Mesenteric fat pad (tissue), 1 donor: ENCODE data around the gene IKZF1. TPM values are rescaled to one million over a fixed set of nuclear protein-coding genes. Genes with fewer than 3 reads are reported as not detected.

Experiments used
- DNase-seq: peaks from one replicate; pipeline ENCODE4 v3.0.0-alpha.2; 2020; ENCODE audit warnings: low spot score
- total RNA-seq: library from RNA; stranded (reverse); fragmentation: NEBNext Ultra II Directional; extraction: Animal tissue kit (Norgen Biotek cat#: 25700); gene quantifications from one replicate; pipeline ENCODE4 v1.2.1, GENCODE V29; 2021
- donor health status: DM: yes; HTN: yes; CAD: no.

IKZF1 gene
- total RNA-seq, 1 donor from 2014 or later: 22.0 TPM

DNA sequence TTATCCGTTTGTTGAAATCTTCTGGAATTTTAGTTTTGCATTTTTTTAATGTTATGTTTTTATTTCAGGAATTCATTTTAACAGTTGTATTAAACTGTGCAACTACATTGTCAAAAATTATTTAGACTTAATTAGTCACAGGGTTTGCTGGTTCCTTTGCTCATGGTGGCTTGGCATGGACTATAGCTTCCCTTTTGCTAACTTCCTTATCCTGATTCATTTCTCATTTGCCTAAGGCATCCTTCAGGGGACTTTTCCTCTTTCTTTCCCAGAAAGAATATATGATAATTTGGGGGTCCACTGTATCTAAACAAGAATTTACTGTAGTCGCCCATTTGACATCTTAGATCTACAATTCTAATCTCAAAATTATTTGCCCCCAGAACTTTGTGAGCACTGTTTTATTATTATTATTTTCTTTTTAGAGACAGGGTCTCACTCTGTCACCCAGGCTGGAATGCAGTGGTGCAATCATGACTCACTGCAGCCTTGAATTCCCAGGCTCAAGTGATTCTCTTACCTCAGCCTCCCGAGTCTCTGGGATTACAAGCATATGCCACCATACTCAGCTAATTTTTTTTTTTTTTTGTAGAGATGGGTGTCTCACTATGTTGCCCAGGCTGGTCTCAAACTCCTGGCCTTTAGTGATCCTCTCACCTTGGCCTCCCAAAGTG lies 131.8 kb downstream of the IKZF1 start:
- no peak for DNase-seq

DNA sequence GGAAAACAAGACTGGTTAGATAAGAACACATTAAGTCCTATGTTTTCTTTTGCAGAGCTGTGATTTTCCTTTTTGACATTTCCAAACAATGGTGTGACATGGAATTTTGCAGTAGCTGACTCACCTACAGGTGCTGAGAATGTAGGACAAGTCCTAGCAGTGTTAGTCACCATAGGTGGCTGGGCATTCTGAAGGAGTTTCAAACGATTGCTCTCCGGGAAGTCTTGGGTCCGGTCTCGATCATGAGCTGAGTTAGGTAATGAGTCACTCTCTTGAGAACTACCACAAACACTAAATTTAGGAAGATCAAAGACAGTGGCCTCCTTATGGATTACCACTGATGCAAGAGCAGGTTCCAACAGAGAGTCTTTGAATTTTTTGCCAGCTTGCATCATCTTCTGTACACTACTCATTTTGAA lies 142.0 kb downstream of the IKZF1 start:
- DNase-seq: no peak

DNA sequence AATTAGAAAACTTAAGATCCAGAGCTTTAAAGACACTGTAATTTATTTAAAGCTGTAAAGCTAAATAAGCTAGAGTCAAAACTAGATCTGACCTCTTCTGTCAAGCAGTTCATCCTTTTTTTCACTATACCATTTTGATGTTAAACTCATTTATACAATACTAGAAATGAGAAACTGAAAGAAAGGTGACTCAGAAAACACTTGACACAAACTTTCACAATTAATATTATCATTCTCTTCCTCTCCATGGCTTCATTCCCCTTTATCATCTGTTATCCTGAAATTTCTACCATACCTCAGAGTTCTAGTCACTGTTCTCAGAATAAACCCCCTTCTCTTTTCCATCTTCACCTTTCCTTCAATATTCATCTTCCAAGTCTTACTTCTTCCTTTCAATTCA lies 144.3 kb downstream of the IKZF1 start:
- DNase-seq: no peak

DNA sequence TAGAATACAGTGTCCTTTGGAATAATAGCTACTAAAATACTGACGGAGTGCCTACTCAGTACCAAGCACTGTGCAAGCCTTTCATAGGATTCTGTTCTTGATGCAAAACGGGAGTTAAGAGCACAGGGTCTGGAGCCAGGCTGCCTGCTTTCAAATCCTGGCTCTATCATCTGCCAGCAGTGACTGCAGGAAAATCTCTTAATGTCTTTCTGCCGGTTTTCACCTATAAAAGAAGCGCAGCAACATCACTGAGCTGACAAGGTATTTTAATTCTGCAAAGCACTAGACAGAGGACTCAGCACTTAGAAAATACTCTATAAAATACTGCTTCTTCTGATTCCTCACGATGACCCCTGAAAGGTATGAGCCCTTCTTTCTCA lies 145.0 kb downstream of the IKZF1 start:
- DNase-seq: no peak

DNA sequence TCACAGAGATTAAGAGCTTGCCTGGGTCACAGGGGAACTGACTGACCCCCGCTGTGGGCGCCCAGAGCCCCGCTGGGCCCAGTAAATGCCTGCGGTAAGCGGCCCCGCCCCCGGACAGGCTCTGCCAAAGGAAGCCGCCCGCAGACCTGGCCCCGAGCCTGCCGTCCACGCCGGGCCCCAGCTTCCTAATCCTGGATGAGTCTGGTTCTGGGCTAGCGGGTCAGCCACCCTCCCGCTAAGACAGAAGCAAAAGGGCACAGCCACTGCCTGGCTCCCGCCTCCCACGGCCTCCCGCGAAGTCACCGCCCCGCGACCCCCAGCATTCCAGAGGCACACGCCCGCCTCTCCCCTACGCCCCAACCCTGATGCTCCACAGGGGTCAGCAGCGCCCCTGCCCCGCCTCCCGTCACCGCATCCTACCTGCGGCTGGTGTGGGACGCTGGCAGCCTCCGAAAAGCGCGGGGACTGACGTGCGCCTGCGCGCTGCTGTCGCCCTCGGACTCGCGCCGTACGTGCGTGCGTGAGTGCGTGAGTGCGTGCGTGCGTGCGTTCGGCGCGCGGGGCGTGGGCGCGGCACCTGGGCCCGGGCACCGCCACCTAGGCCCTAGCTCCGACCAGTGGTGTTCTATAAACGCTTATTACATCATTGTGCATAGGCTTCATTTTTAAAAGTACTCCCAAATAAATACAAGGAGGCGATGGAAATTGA lies 145.5 kb downstream of the IKZF1 start, which contains the start of gene FIGNL1:
TSS of gene FIGNL1 (minus strand) at position 470 of the 709 bp plus-strand sequence. CDS start 3,063 bp downstream, outside the sequence.
- no peak for DNase-seq

DNA sequence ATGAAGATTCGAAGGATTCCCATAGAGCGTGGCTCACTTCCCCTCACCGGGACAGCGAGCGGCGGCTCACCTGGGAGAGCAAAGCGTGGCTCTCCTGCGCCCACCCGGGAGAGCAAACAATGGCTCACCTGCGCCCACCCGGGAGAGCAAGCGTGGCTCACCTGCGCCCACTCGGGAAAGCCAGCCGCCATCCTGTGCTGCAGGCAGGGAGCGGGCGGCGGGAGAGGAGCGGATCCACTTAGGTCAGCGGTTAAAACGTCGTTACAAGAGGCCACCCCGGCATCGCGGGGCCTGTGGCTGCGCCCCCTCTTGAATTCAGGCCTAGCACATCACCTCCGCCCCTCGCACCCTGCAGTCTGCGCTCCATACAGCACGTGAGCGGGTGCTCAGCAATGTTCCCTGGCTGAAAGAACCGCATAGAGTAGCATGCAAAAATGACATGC lies 146.1 kb downstream of the IKZF1 start:
- no peak for DNase-seq

Other genes starting within 250 kb of the IKZF1 start
- gene ZPBP, start 211.5 kb upstream of the IKZF1 start, total RNA-seq: not detected
- gene FIGNL1, start 145.6 kb downstream of the IKZF1 start, total RNA-seq: 7.2 TPM